HG03064 (cell line): ENCODE results near the gene KCNIP4.

ENCODE experiments used
- ATAC-seq: cut with Tn5 transposase; IDR thresholded peaks from one replicate; pipeline ENCODE4 v1.9.1; 2021; ENCODE audit warnings: low read depth; ENCODE audit not compliant: unreplicated experiment

The KCNIP4 gene

GRCh38 chr4:21769404-21770147 lies 179.0 kb downstream of the KCNIP4 start:
- no peak for ATAC-seq

- ATAC-seq = no peak
Measured at GRCh38 chr4:21768349-21769310, 179.9 kb downstream of the KCNIP4 start.

- ATAC-seq = no peak
Measured at GRCh38 chr4:21765810-21766407, 182.7 kb downstream of the KCNIP4 start.

- no peak for ATAC-seq
Measured at GRCh38 chr4:21763855-21764254, 184.7 kb downstream of the KCNIP4 start.

- ATAC-seq = no peak
Measured at GRCh38 chr4:21757248-21757647, 191.3 kb downstream of the KCNIP4 start.

- no peak for ATAC-seq
Measured at GRCh38 chr4:21753084-21753760, 195.3 kb downstream of the KCNIP4 start.

GRCh38 chr4:21752616-21753015 lies 196.0 kb downstream of the KCNIP4 start:
- no peak for ATAC-seq

GRCh38 chr4:21749924-21750323 lies 198.6 kb downstream of the KCNIP4 start:
- no peak for ATAC-seq

- no peak for ATAC-seq
Measured at GRCh38 chr4:21749412-21749811, 199.2 kb downstream of the KCNIP4 start.

GRCh38 chr4:21744046-21744445 lies 204.5 kb downstream of the KCNIP4 start:
- no peak for ATAC-seq

GRCh38 chr4:21742326-21742725 lies 206.2 kb downstream of the KCNIP4 start:
- no peak for ATAC-seq

- ATAC-seq = no peak
Measured at GRCh38 chr4:21738821-21739220, 209.8 kb downstream of the KCNIP4 start.

GRCh38 chr4:21735866-21736265 lies 212.7 kb downstream of the KCNIP4 start:
- ATAC-seq = no peak

- no peak for ATAC-seq
Measured at GRCh38 chr4:21733894-21734630, 214.5 kb downstream of the KCNIP4 start.

GRCh38 chr4:21728304-21728703 lies 220.3 kb downstream of the KCNIP4 start:
- ATAC-seq = no peak

- ATAC-seq = no peak
Measured at GRCh38 chr4:21726255-21726815, 222.2 kb downstream of the KCNIP4 start.

GRCh38 chr4:21722157-21722839 lies 226.3 kb downstream of the KCNIP4 start:
- no peak for ATAC-seq

- no peak for ATAC-seq
Measured at GRCh38 chr4:21716531-21716930, 232.0 kb downstream of the KCNIP4 start.

GRCh38 chr4:21710179-21710835 lies 238.3 kb downstream of the KCNIP4 start:
- no peak for ATAC-seq
